Neuronal stem cell (in vitro differentiated cells): Measurements from ENCODE around the gene ZMIZ1.

Experiments used
- DNase-seq: peaks from one replicate; pipeline ENCODE4 v3.0.0-alpha.2; 2013; ENCODE audit warnings: low spot score
- H2AFZ ChIP-seq: one replicate; pipeline ENCODE4 v1.6.1; 2013; ENCODE audit warnings: mild to moderate bottlenecking, low read length, inconsistent platforms
- H2AK5ac ChIP-seq: 2 replicates; pipeline ENCODE4 v1.6.1; 2013; ENCODE audit warnings: low read depth, mild to moderate bottlenecking, inconsistent platforms, low read length, moderate library complexity, mixed read lengths
- H2BK120ac ChIP-seq: 2 replicates; pipeline ENCODE4 v1.6.1; 2013; ENCODE audit warnings: low read depth, mild to moderate bottlenecking, inconsistent platforms, low read length, moderate library complexity, mixed read lengths
- H2BK12ac ChIP-seq: one replicate; pipeline ENCODE4 v1.6.1; 2013; ENCODE audit warnings: low read length, inconsistent platforms
- H2BK15ac ChIP-seq: 2 replicates; pipeline ENCODE4 v1.6.1; 2013; ENCODE audit warnings: mild to moderate bottlenecking, low read length, inconsistent platforms, mixed read lengths
- H2BK5ac ChIP-seq: one replicate; pipeline ENCODE4 v1.6.1; 2013; ENCODE audit warnings: inconsistent platforms, mild to moderate bottlenecking, low read length, moderate library complexity
- H3K14ac ChIP-seq: one replicate; pipeline ENCODE4 v1.6.1; 2013; ENCODE audit warnings: low read length, inconsistent platforms
- H3K18ac ChIP-seq: 2 replicates; pipeline ENCODE4 v1.6.1; 2013; ENCODE audit warnings: low read length, inconsistent platforms
- H3K23ac ChIP-seq: 2 replicates; pipeline ENCODE4 v1.6.1; 2013; ENCODE audit warnings: low read depth, mild to moderate bottlenecking, mixed read lengths, low read length, inconsistent platforms; ENCODE audit not compliant: poor library complexity
- H3K27ac ChIP-seq: replicated peaks from 3 replicates; pipeline ENCODE4 v1.5.1; 2013; ENCODE audit warnings: low read length, inconsistent platforms
- H3K27me3 ChIP-seq, 3 experiments: 2 replicates each; pipeline ENCODE4 v1.6.1; 2013; ENCODE audit warnings: low read length in 3 of 3, mild to moderate bottlenecking in 2 of 3, inconsistent platforms in 1 of 3, low read depth in 1 of 3, mixed read lengths in 1 of 3, moderate library complexity in 1 of 3; ENCODE audit not compliant: control insufficient read depth in 3 of 3, insufficient read depth in 3 of 3
- H3K36me3 ChIP-seq, 2 donors: replicated peaks in 1 of 2; 2 replicates each; pipeline ENCODE4 v1.6.1; 2013; ENCODE audit warnings: low read length in 2 of 2; ENCODE audit not compliant: control insufficient read depth in 2 of 2, insufficient read depth in 2 of 2
- H3K4ac ChIP-seq: 2 replicates; pipeline ENCODE4 v1.6.1; 2013; ENCODE audit warnings: inconsistent platforms, mild to moderate bottlenecking, low read length, moderate library complexity
- H3K4me1 ChIP-seq, 2 donors: 1 replicate in 1 of 2; 2 replicates in 1 of 2; pipeline ENCODE4 v1.6.1; 2013; ENCODE audit warnings: low read length in 2 of 2, low read depth in 1 of 2; ENCODE audit not compliant: control insufficient read depth in 2 of 2, insufficient read depth in 1 of 2
- H3K4me2 ChIP-seq: one replicate; pipeline ENCODE4 v1.6.1; 2013; ENCODE audit warnings: mild to moderate bottlenecking, low read length, inconsistent platforms; ENCODE audit not compliant: insufficient read depth, poor library complexity, severe bottlenecking
- H3K4me3 ChIP-seq, 2 donors: 2 replicates each; pipeline ENCODE4 v1.5.1; 2013; ENCODE audit warnings: low read length in 2 of 2, mild to moderate bottlenecking in 2 of 2, inconsistent platforms in 1 of 2, moderate library complexity in 1 of 2
- H3K79me1 ChIP-seq: one replicate; pipeline ENCODE4 v1.6.1; 2013; ENCODE audit warnings: low read depth, mild to moderate bottlenecking, inconsistent platforms, low read length, moderate library complexity
- H3K9ac ChIP-seq: one replicate; pipeline ENCODE4 v1.6.1; 2013; ENCODE audit warnings: mild to moderate bottlenecking, low read depth, low read length, inconsistent platforms; ENCODE audit not compliant: poor library complexity
- H3K9me3 ChIP-seq, 2 donors: replicated peaks in 1 of 2; 2 replicates each; pipeline versions ENCODE3 to v1.6.1; 2013; ENCODE audit warnings: low read length in 2 of 2, mild to moderate bottlenecking in 2 of 2, inconsistent platforms in 1 of 2, low read depth in 1 of 2, mixed read lengths in 1 of 2, moderate library complexity in 1 of 2; ENCODE audit not compliant: control insufficient read depth in 2 of 2, insufficient read depth in 1 of 2
- H4K8ac ChIP-seq: one replicate; pipeline ENCODE4 v1.6.1; 2013; ENCODE audit warnings: low read depth, mild to moderate bottlenecking, inconsistent platforms, low read length, moderate library complexity
- H4K91ac ChIP-seq: one replicate; pipeline ENCODE4 v1.6.1; 2013; ENCODE audit warnings: low read length, low read depth, mild to moderate bottlenecking, inconsistent platforms; ENCODE audit not compliant: poor library complexity
- WGBS, 2 donors: extraction: QIAGEN DNeasy Blood & Tissue Kit; methylation state at CpG; one replicate each; pipeline ENCODE4 v1.1.7; 2013; ENCODE audit warnings: missing lambda C conversion rate in 2 of 2, mixed read lengths in 1 of 2; ENCODE audit not compliant: insufficient read length in 2 of 2, insufficient replicate concordance in 1 of 2; ENCODE audit errors: extremely low coverage in 2 of 2; 5-methylcytosine and 5-hydroxymethylcytosine counted together

Gene ZMIZ1

DNA sequence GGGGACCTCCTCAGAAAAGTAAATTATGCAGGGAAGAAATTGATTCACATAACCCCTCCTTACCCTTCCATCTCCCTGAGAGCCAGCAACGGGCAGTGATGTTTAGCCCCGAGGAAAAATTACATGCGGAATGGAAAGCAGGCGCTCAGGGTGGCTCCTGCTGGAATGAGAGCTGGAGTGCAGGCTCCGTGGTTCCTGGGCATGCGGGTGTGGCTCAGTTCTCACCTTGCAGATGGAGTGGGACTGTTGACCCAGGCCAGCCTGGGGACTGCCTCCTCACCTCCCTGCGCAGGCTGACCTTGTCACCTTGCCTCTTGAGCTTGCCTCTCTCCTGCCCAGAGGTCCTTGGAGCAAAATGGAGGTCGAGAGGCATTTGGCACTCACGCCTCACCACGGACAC is 195.2 kb downstream of the ZMIZ1 start:
- no peaks in the 10 kb centered on the region for H3K27me3 ChIP-seq
- H2BK5ac ChIP-seq, result peak overlapping the region; percentile 33
- H3K23ac ChIP-seq, result no peak overlapping the region
- peaks cover 12% of the 10 kb centered on the region for H3K79me1 ChIP-seq
- no peak overlapping the region for H3K4me2 ChIP-seq
- no peak overlapping the region for H2BK12ac ChIP-seq
- no peak overlapping the region for H2BK15ac ChIP-seq
- no peak overlapping the region for H2AK5ac ChIP-seq
- H4K8ac ChIP-seq, result no peak overlapping the region
- no peak overlapping the region for H3K4me3 ChIP-seq
- peaks cover 9 to 65% of the 10 kb centered on the region in 2 donors for H3K36me3 ChIP-seq
- no peak overlapping the region for H2BK120ac ChIP-seq
- H3K27ac ChIP-seq, result no peak overlapping the region
- H4K91ac ChIP-seq, result no peak overlapping the region
- H3K9me3 ChIP-seq, result no peaks in the 10 kb centered on the region
- WGBS, 2 donors, result no CpG with 5 or more reads among the region's 10 CpGs
- no peak overlapping the region for H2AFZ ChIP-seq
- H3K18ac ChIP-seq, result no peak overlapping the region
- DNase-seq, result no peak
- no peak overlapping the region for H3K14ac ChIP-seq
- peaks cover 27 to 35% of the 10 kb centered on the region in 2 donors for H3K4me1 ChIP-seq
- H3K9ac ChIP-seq, result no peak overlapping the region
- H3K4ac ChIP-seq, result no peak overlapping the region

DNA sequence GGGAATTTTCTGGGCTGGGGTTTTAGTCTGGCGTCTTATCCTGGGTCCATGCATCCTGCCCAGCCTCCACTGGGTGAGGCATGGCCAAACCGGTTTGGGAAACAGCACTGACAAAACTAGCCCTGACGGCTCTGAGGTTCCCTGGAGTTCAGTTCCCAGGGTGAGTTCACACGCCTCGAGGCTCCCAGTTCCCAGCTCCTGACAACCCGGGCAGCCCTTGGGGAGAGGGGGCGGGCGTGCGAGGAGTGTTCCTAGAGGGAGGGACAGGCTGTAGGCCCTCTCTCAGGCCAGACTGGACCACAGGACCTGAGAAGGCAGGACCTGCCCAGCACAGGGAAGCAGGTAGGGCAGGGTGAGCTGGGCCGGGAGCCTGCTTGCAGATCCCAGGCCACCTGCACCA is 196.2 kb downstream of the ZMIZ1 start:
- Histone ChIP-seq H2BK120ac (no peak overlapping the region), H3K4me3 (no peak overlapping the region), H2AK5ac (no peak overlapping the region), H3K27ac (no peak overlapping the region), H3K9me3 (no peaks in the 10 kb centered on the region), H2BK12ac (no peak overlapping the region), H3K4ac (no peak overlapping the region), H3K36me3 (peaks cover 9 to 67% of the 10 kb centered on the region in 2 donors), H3K79me1 (peaks cover 13% of the 10 kb centered on the region), H3K4me2 (no peak overlapping the region), H3K14ac (no peak overlapping the region), H3K9ac (no peak overlapping the region), H4K8ac (no peak overlapping the region), H2BK15ac (no peak overlapping the region), H2BK5ac (no peak overlapping the region), H3K18ac (no peak overlapping the region), H2AFZ (no peak overlapping the region), H3K4me1 (peaks cover 30 to 36% of the 10 kb centered on the region in 2 donors), H3K27me3 (no peaks in the 10 kb centered on the region), H3K23ac (no peak overlapping the region), H4K91ac (no peak overlapping the region)
- WGBS, 2 donors, result no CpG with 5 or more reads among the region's 10 CpGs
- no peak for DNase-seq

DNA sequence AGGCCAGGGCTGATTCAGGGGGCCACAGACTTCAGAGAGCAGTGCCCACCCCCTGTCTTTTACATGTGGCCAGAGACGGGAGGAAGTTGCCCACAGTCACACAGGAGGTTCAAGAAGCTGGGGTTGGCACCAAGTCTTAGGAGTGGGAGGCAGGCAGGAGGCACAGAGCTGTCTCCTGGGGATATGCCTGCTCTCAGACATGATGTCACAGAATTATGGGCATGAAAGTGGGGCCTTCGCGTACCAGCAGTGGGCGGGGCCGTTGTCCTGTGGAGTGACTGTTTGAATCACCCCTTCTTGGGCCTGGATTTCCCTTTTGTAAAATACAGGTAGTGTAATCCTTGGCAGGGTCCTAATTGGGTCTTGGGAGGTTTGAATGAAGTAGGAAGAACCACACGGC is 197.3 kb downstream of the ZMIZ1 start:
- no peak overlapping the region for H3K9ac ChIP-seq
- H3K36me3 ChIP-seq, result peaks cover 9 to 75% of the 10 kb centered on the region in 2 donors
- DNase-seq, result no peak
- peaks cover 14% of the 10 kb centered on the region for H3K79me1 ChIP-seq
- H2BK15ac ChIP-seq, result no peak overlapping the region
- peak overlapping the region; percentile 39 for H2BK5ac ChIP-seq
- H3K23ac ChIP-seq, result peak overlapping the region; percentile 27
- no peak overlapping the region for H4K91ac ChIP-seq
- no peak overlapping the region for H4K8ac ChIP-seq
- H2AK5ac ChIP-seq, result no peak overlapping the region
- no peak overlapping the region for H2AFZ ChIP-seq
- no CpG with 5 or more reads among the region's 6 CpGs for WGBS, 2 donors
- no peak overlapping the region for H3K27ac ChIP-seq
- no peak overlapping the region for H3K18ac ChIP-seq
- no peak overlapping the region for H2BK12ac ChIP-seq
- no peak overlapping the region for H3K14ac ChIP-seq
- H2BK120ac ChIP-seq, result no peak overlapping the region
- H3K9me3 ChIP-seq, result no peaks in the 10 kb centered on the region
- peaks cover 21 to 29% of the 10 kb centered on the region in 2 donors for H3K4me1 ChIP-seq
- no peak overlapping the region for H3K4ac ChIP-seq
- no peaks in the 10 kb centered on the region for H3K27me3 ChIP-seq
- H3K4me2 ChIP-seq, result no peak overlapping the region
- H3K4me3 ChIP-seq, result no peak overlapping the region

DNA sequence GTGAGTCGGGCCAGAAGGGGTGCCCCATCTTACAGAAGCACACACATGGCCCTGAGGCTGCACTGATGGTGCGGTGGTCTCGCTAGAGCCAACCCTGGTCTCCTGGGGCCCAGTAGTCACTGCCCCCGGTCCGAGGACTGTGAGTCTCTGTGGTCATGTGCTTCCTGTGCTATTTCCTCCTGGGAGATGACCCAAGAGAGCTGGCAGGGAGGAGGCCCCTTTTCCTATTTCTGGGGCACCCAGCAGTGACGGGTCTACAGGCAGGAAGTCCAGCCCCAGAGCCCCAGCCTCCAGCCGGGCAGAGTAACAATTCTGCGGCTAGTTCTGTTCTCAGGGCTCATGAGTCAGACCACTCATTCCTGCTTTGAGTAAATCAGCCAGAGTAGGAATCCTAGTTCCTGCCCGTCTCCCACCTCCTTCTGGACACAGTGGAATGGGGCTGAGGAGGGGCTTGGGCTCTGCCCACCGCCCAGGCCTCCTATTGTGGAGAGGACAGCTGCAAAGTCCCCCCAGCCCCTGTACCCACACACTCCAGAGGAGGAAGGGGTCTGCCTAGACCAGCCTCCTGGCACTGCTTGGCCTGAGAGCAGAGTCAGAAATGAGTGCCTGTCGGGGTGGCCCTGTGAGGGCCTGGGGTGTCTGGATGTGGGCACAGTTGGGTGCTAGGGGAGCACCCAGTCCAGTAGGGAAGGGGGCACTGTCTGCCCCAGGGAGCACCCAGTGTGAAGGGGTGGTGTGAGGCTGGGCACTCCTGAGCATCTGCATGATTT is 198.0 kb downstream of the ZMIZ1 start:
- Histone ChIP-seq H4K8ac (no peak overlapping the region), H3K9me3 (no peaks in the 10 kb centered on the region), H3K4me2 (no peak overlapping the region), H3K27me3 (no peaks in the 10 kb centered on the region), H3K4ac (no peak overlapping the region), H3K23ac (peak overlapping the region; percentile 27), H3K4me3 (peak overlapping the region in 1 of 2 donors; percentile 38), H3K14ac (no peak overlapping the region), H2AK5ac (no peak overlapping the region), H3K36me3 (peaks cover 11 to 81% of the 10 kb centered on the region in 2 donors), H2AFZ (no peak overlapping the region), H2BK5ac (peak overlapping the region; percentile 39), H3K9ac (peak overlapping the region; percentile 6), H3K79me1 (peaks cover 14% of the 10 kb centered on the region), H3K18ac (peak overlapping the region; percentile 34), H2BK120ac (no peak overlapping the region), H3K4me1 (peaks cover 14 to 23% of the 10 kb centered on the region in 2 donors), H2BK15ac (no peak overlapping the region), H4K91ac (no peak overlapping the region), H2BK12ac (peak overlapping the region; percentile 28), H3K27ac (no peak overlapping the region)
- no peak for DNase-seq
- no CpG with 5 or more reads among the region's 11 CpGs for WGBS, 2 donors
